NCI-H2227 (cell line): ENCODE results near the gene ERVW-1.
A peak's percentile ranks its signal among the peaks of the same experiment; 100 is the strongest.
"Not testable (repeated sequence)": the region's sequence is repeated elsewhere in the genome, so short reads cannot be mapped to it uniquely, and the experiment has no call there.

Experiments used
- DNase-seq: peaks from one replicate; lab custom pipeline; 2025; ENCODE audit not compliant: unreplicated experiment; lab: John Stamatoyannopoulos, UW

Gene ERVW-1

GRCh38 chr7:92473989-92474388 lies 3.8 kb downstream of the ERVW-1 start:
- not testable (repeated sequence) for DNase-seq

GRCh38 chr7:92468589-92468988 lies 9.2 kb downstream of the ERVW-1 start:
- DNase-seq, result not testable (repeated sequence)

GRCh38 chr7:92466682-92467081 lies 11.1 kb downstream of the ERVW-1 start:
- DNase-seq, result no peak

GRCh38 chr7:92464515-92464914 lies 13.2 kb downstream of the ERVW-1 start:
- DNase-seq, result no peak

- no peak for DNase-seq
Observed at GRCh38 chr7:92462560-92462959, 15.2 kb downstream of the ERVW-1 start.

GRCh38 chr7:92461027-92462003 lies 16.4 kb downstream of the ERVW-1 start:
- peak; percentile 56 for DNase-seq

- DNase-seq, result no peak
Observed at GRCh38 chr7:92460510-92460909, 17.2 kb downstream of the ERVW-1 start.

- DNase-seq, result no peak
Observed at GRCh38 chr7:92460109-92460508, 17.6 kb downstream of the ERVW-1 start.

GRCh38 chr7:92456236-92456635 lies 21.5 kb downstream of the ERVW-1 start:
- DNase-seq, result no peak

- no peak for DNase-seq
Observed at GRCh38 chr7:92451645-92452044, 26.1 kb downstream of the ERVW-1 start.

GRCh38 chr7:92448205-92448747 lies 29.5 kb downstream of the ERVW-1 start:
- peak; percentile 75 for DNase-seq

- peak; percentile 96 for DNase-seq
Observed at GRCh38 chr7:92447345-92448204, 30.2 kb downstream of the ERVW-1 start, which contains the start of gene GATAD1. Gene GATAD1 (plus strand): TSS chr7:92447482. CDS start chr7:92447730, 248 bp downstream.

GRCh38 chr7:92446869-92447344 lies 30.8 kb downstream of the ERVW-1 start:
- no peak for DNase-seq

- not testable (repeated sequence) for DNase-seq
Observed at GRCh38 chr7:92442720-92443119, 35.0 kb downstream of the ERVW-1 start.

- DNase-seq, result no peak
Observed at GRCh38 chr7:92437956-92438491, 39.7 kb downstream of the ERVW-1 start.

- DNase-seq, result no peak
Observed at GRCh38 chr7:92436612-92437445, 40.9 kb downstream of the ERVW-1 start.

- DNase-seq, result no peak
Observed at GRCh38 chr7:92435542-92435941, 42.2 kb downstream of the ERVW-1 start.

- DNase-seq, result no peak
Observed at GRCh38 chr7:92433019-92433418, 44.7 kb downstream of the ERVW-1 start.

GRCh38 chr7:92432299-92432946 lies 45.3 kb downstream of the ERVW-1 start:
- DNase-seq, result no peak
